ENCODE results near the gene AKAP6.

The AKAP6 gene

DNA sequence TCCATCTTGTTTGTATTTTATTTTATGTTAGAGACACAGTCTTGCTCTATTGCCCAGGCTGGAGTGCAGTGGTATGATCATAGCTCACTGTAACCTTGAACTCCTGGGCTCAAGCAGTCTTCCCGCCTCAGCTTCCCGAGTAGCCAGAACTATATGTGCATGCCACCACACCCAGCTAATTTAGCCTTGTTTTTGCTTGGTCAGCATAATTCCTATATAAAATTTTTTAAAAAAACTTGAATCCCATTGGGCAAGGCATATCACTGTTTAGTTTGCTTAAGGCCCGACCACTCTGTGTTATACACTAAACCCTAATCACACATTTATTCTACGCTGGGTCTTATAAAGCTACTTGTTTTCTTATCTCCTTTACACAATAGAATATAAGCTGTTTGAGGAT is 266.4 kb downstream of the AKAP6 start:
- TF ChIP-seq, protein P1, sequence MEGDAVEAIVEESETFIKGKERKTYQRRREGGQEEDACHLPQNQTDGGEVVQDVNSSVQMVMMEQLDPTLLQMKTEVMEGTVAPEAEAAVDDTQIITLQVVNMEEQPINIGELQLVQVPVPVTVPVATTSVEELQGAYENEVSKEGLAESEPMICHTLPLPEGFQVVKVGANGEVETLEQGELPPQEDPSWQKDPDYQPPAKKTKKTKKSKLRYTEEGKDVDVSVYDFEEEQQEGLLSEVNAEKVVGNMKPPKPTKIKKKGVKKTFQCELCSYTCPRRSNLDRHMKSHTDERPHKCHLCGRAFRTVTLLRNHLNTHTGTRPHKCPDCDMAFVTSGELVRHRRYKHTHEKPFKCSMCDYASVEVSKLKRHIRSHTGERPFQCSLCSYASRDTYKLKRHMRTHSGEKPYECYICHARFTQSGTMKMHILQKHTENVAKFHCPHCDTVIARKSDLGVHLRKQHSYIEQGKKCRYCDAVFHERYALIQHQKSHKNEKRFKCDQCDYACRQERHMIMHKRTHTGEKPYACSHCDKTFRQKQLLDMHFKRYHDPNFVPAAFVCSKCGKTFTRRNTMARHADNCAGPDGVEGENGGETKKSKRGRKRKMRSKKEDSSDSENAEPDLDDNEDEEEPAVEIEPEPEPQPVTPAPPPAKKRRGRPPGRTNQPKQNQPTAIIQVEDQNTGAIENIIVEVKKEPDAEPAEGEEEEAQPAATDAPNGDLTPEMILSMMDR (IDR thresholded peaks at IDR 0.05) = no peak
- Histone ChIP-seq H3K9ac (no peak overlapping the region), H3K4me2 (ENCODE audit: low read length) (no peak overlapping the region), H3K27me3 (ENCODE audit: control insufficient read depth, insufficient read depth, low read length) (no peaks in the 10 kb centered on the region), H2AFZ (no peak overlapping the region), H3K9me3 (ENCODE audit: control insufficient read depth, low read length) (no peaks in the 10 kb centered on the region), H3K36me3 (ENCODE audit: control insufficient read depth, insufficient read depth, low read length) (no peaks in the 10 kb centered on the region), H3K4me3 (ENCODE audit: low read depth, low read length) (no peak overlapping the region), H3K79me2 (no peaks in the 10 kb centered on the region), H3K4me1 (no peaks in the 10 kb centered on the region), H3K27ac (no peak overlapping the region)

DNA sequence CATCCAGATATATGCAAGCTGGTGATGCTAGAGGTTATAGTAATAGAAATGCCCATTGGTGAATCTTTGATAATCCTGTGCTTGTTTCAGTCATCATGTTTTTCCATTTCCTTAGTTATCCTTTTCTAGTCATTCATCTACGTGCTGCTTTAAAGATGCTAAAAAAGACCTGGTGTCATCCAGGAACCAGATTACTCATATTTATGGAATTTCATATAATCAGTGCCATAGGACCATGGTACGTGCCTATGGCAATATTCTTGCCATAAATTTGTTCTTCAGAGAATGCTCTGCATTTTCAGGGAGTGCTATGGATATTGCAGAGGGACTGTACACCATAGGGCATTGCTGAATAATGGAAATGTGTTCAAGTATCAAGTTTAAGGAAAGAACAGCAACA is 267.3 kb downstream of the AKAP6 start:
- no peaks in the 10 kb centered on the region for H3K4me1 ChIP-seq
- H3K27me3 ChIP-seq (ENCODE audit: control insufficient read depth, insufficient read depth, low read length) = no peaks in the 10 kb centered on the region
- no peak overlapping the region for H3K9ac ChIP-seq
- H3K27ac ChIP-seq = no peak overlapping the region
- H2AFZ ChIP-seq = no peak overlapping the region
- H3K36me3 ChIP-seq (ENCODE audit: control insufficient read depth, insufficient read depth, low read length) = no peaks in the 10 kb centered on the region
- no peaks in the 10 kb centered on the region for H3K79me2 ChIP-seq
- TF ChIP-seq, protein P1 (IDR thresholded peaks at IDR 0.05) = no peak
- H3K4me2 ChIP-seq (ENCODE audit: low read length) = no peak overlapping the region
- no peaks in the 10 kb centered on the region for H3K9me3 ChIP-seq (ENCODE audit: control insufficient read depth, low read length)
- no peak overlapping the region for H3K4me3 ChIP-seq (ENCODE audit: low read depth, low read length)

DNA sequence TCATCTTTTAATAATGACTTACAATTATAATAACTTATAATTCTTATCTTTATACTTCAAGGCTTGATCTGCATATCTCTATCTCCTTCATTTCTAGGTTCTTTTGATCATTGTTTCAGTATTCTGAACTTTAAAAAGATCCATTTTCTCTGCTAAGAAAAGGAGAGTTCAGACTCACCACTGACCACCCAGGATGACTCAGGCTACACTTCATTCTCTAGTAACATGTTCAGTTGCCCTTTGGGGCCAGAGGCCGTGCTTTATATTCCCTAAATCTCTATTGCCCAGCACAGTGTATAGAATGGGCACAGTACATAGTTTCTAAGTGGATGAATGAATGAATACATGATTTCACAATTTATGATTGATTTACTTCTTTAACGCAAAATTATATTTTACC is 268.7 kb downstream of the AKAP6 start:
- no peaks in the 10 kb centered on the region for H3K27me3 ChIP-seq (ENCODE audit: control insufficient read depth, insufficient read depth, low read length)
- H3K27ac ChIP-seq = no peak overlapping the region
- no peak overlapping the region for H3K4me3 ChIP-seq (ENCODE audit: low read depth, low read length)
- no peaks in the 10 kb centered on the region for H3K4me1 ChIP-seq
- TF ChIP-seq, protein P1 (IDR thresholded peaks at IDR 0.05) = no peak
- H3K79me2 ChIP-seq = no peaks in the 10 kb centered on the region
- H3K36me3 ChIP-seq (ENCODE audit: control insufficient read depth, insufficient read depth, low read length) = no peaks in the 10 kb centered on the region
- no peak overlapping the region for H2AFZ ChIP-seq
- H3K9me3 ChIP-seq (ENCODE audit: control insufficient read depth, low read length) = no peaks in the 10 kb centered on the region
- no peak overlapping the region for H3K4me2 ChIP-seq (ENCODE audit: low read length)
- no peak overlapping the region for H3K9ac ChIP-seq

DNA sequence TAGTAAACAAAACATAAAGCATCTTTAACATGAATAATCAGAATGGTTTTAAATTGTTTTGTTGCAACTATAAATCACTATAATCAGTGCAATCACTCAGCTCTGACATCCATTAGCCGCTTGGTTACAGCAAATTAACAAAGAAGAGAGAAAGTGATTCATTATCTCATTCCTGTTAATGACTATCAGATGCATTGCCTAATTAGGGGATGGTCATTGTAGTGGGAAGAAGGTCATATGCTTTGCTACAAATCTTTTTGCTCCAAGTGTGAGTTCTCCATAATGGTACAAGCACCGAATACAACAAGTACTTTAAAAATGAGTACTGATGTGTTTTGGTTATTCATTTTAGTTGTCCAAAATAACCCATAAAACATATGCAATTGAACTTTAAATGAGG is 272.0 kb downstream of the AKAP6 start:
- Histone ChIP-seq H2AFZ (no peak overlapping the region), H3K4me2 (ENCODE audit: low read length) (no peak overlapping the region), H3K4me1 (no peaks in the 10 kb centered on the region), H3K27me3 (ENCODE audit: control insufficient read depth, insufficient read depth, low read length) (no peaks in the 10 kb centered on the region), H3K79me2 (no peaks in the 10 kb centered on the region), H3K4me3 (ENCODE audit: low read depth, low read length) (no peak overlapping the region), H3K27ac (no peak overlapping the region), H3K9me3 (ENCODE audit: control insufficient read depth, low read length) (no peaks in the 10 kb centered on the region), H3K9ac (no peak overlapping the region), H3K36me3 (ENCODE audit: control insufficient read depth, insufficient read depth, low read length) (no peaks in the 10 kb centered on the region)
- TF ChIP-seq, protein P1 (IDR thresholded peaks at IDR 0.05) = no peak

DNA sequence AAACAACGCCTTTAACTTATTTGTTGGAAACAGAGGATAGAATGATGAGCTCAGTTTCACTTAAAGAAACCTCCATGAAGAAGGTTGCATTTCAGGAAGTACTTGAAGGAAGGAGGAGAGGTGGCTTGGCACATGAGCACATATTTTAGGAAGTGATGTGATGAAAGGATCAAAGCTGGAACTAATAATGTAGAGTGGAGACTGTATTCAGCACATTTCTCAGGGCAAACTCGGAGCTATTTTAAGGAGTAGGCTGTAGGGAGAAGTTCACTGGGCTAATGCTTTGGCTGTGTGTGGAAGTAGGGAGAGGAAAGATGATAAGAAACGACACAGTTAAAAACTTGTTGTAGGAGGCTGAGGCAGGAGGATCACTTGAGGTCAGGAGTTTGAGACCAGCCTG is 272.8 kb downstream of the AKAP6 start:
- Histone ChIP-seq H3K4me3 (ENCODE audit: low read depth, low read length) (no peak overlapping the region), H3K9me3 (ENCODE audit: control insufficient read depth, low read length) (no peaks in the 10 kb centered on the region), H3K27me3 (ENCODE audit: control insufficient read depth, insufficient read depth, low read length) (no peaks in the 10 kb centered on the region), H2AFZ (no peak overlapping the region), H3K79me2 (no peaks in the 10 kb centered on the region), H3K4me2 (ENCODE audit: low read length) (no peak overlapping the region), H3K4me1 (no peaks in the 10 kb centered on the region), H3K27ac (no peak overlapping the region), H3K9ac (no peak overlapping the region), H3K36me3 (ENCODE audit: control insufficient read depth, insufficient read depth, low read length) (no peaks in the 10 kb centered on the region)
- TF ChIP-seq, protein P1 (IDR thresholded peaks at IDR 0.05) = no peak

Measured in parathyroid adenoma (tissue), 2 donors.